ENCODE data around the gene AJUBA. TPM values are rescaled to one million over a fixed set of nuclear protein-coding genes. Genes with fewer than 3 reads are reported as not detected.

The AJUBA gene
- total RNA-seq, 4 donors from 2014 or later, result 18.4 to 40.5 (median 34.8) TPM

DNA sequence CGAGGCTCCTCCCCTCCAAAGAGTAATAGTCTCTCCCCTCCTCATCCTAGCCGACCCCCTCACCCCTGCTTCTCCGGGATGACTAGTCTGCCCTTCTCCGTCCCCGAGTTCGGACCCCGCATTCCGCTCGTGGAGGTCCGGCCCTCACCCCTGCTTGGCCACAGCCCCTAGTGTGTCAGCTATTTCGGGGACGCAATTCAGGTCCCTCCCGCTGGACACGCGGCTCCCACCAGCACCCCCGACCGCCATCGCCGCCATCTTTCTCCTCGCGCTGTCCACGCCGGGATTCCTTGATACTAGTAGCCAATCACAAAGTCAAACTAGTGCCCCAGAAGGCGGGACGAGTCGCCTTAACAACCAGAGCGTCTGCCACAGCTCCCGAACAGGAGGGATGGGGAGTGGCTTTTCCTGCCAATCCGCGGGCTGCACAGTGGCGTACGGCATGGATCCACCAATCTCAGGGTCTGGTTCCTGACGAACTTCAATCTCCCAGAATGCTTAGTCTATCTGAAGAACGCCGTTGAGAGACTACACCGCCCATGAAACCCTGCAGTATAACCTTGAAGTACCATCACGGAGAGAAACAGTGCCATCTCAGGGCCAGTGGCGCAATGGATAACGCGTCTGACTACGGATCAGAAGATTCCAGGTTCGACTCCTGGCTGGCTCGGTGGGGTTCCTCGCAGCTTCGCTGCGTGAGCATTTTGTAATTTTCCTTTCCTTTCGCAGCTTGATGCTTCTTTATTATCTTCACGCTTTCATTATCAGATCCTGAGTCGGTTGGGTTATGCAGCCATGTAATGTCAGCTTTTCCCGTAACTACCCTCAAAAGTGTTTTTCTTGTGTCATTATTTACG is 53.0 kb downstream of the AJUBA start, which contains the start of gene PRMT5:
Gene PRMT5, minus strand, starts transcription at position 273 of the 857 bp plus-strand sequence. Its CDS starts 15 bp downstream, at position 258.
- H3K27ac ChIP-seq, result peak within 1 kb of the TSS; percentile 63 to 87 (median 79)
- WGBS, 2 donors, result 0% methylated on average over 50 of the region's 51 CpGs

DNA sequence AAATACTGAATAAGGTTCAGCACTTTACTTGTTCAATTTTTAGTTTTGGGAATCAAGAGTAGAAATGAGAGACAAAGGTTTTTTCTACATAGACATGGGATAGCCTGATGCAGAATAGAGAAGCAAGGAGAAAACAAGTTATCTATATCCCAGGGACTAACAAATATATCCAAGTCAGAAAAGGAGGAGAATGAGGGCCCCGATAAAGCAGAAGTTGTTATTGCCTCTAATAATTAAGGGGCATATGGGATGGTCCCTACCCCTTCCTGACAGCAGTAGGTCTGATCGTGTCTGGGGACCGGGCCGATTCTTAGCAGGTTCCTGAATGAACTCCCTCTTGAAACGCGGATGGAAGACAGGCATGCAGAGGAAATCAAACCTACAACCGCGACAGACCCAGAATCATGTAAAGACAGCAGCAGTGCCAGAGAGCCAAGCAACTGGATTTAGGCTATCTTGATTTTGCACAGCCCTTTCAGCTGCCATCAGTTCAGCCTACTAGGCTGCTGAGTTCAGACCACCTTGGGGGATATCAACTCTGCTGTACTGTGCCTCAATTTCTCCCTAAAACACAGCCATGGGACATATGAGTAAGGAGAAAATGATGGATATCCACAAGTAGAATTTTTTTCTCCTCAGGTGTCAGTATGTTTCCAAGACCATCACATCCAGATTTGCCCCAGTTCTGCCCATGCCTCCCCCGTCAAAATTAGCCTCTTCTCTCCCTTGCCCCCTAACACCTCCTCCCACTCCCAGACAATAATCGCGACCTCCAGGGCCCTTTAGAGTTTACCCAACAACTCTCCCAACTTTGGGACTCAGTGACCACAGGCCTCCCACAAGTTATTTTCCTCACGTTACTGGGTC is 53.9 kb downstream of the AJUBA start:
- 15% methylated on average over 12 of the region's 12 CpGs for WGBS, 2 donors
- peaks cover 6 to 10% of the 10 kb centered on the region in 2 donors for H3K4me1 ChIP-seq
- DNase-seq, result no peak
- intact Hi-C loops (cut with DNase I), result no loop called here
- peak overlapping the region; percentile 62 to 84 (median 70) for H3K27ac ChIP-seq
- no peaks in the 10 kb centered on the region for H3K27me3 ChIP-seq
- peaks cover 13 to 28% of the 10 kb centered on the region in 2 donors for H3K36me3 ChIP-seq
- peak overlapping the region; percentile 30 to 83 (median 77) for H3K4me3 ChIP-seq (replicated peaks in 1 of 3)
- TF ChIP-seq, protein P1, sequence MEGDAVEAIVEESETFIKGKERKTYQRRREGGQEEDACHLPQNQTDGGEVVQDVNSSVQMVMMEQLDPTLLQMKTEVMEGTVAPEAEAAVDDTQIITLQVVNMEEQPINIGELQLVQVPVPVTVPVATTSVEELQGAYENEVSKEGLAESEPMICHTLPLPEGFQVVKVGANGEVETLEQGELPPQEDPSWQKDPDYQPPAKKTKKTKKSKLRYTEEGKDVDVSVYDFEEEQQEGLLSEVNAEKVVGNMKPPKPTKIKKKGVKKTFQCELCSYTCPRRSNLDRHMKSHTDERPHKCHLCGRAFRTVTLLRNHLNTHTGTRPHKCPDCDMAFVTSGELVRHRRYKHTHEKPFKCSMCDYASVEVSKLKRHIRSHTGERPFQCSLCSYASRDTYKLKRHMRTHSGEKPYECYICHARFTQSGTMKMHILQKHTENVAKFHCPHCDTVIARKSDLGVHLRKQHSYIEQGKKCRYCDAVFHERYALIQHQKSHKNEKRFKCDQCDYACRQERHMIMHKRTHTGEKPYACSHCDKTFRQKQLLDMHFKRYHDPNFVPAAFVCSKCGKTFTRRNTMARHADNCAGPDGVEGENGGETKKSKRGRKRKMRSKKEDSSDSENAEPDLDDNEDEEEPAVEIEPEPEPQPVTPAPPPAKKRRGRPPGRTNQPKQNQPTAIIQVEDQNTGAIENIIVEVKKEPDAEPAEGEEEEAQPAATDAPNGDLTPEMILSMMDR (IDR thresholded peaks at IDR 0.05), result no peak
- TF ChIP-seq POLR2A (IDR thresholded peaks at IDR 0.05), result no peak
- no peaks in the 10 kb centered on the region for H3K9me3 ChIP-seq

More for the DNA sequence above, 53.0 kb downstream of the AJUBA start, which contains the start of gene PRMT5:
- intact Hi-C loops (cut with DNase I), result no loop called here
- DNase-seq, result peak; percentile 100
- Histone ChIP-seq H3K4me3 (replicated peaks in 1 of 3) (peak within 1 kb of the TSS; percentile 30 to 83 (median 77)), H3K4me1 (peaks cover 6 to 10% of the 10 kb centered on the region in 2 donors), H3K36me3 (peaks cover 5 to 19% of the 10 kb centered on the region in 2 donors), H3K27me3 (no peaks in the 10 kb centered on the region), H3K9me3 (no peaks in the 10 kb centered on the region)
- TF ChIP-seq POLR2A (IDR thresholded peaks at IDR 0.05), result peak; percentile 63 to 91
- TF ChIP-seq, protein P1 (IDR thresholded peaks at IDR 0.05), result peak in 1 of 6 experiments; percentile 3

DNA sequence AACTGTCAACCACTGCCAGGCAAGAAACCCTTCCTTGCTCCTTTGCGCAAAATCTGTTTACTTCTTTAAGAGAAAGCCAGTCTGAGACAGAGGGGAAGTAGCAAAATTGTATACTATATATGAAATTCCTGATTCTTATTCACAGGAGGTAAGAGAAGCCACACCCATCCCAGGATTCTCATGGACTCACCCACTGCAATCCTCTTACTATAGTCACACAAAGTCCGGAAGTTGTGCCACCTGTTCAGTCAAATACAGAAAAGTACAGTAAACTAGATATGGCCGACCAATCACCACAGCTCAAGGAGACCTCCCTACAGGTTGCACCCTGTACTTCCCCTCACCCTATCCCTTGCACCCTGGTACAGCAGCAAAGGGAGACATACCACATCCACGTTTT is 56.0 kb downstream of the AJUBA start:
- 91 to 93% methylated on average over 4 of the region's 4 CpGs for WGBS, 2 donors
- Histone ChIP-seq H3K27me3 (no peaks in the 10 kb centered on the region), H3K36me3 (peaks cover 29 to 45% of the 10 kb centered on the region in 2 donors), H3K4me1 (peaks cover 6 to 10% of the 10 kb centered on the region in 2 donors), H3K4me3 (replicated peaks in 1 of 3) (no peak overlapping the region), H3K27ac (no peak overlapping the region), H3K9me3 (no peaks in the 10 kb centered on the region)
- TF ChIP-seq, protein P1 (IDR thresholded peaks at IDR 0.05), result no peak
- no peak for TF ChIP-seq POLR2A (IDR thresholded peaks at IDR 0.05)
- intact Hi-C loops (cut with DNase I), result no loop called here
- no peak for DNase-seq

DNA sequence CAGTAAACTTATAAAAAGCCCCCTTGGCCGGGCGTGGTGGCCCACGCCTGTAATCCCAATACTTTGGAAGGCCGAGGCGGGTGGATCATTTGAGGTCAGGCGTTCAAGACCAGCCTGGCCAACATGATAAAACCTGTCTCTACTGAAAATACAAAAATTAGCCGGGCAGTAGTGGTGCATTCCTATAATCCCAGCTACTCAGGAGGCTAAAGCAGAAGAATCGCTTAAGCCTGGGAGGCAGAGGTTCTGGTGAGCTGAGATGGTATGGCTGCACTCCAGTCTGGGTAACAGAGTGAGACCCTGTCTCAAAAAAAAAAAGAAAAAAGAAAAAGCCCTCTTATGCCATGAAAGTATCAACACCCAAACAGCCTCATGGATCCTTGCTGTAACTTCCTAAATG is 56.8 kb downstream of the AJUBA start:
- no peaks in the 10 kb centered on the region for H3K27me3 ChIP-seq
- H3K36me3 ChIP-seq, result peaks cover 36 to 53% of the 10 kb centered on the region in 2 donors
- no peak for DNase-seq
- intact Hi-C loops (cut with DNase I), result no loop called here
- H3K27ac ChIP-seq, result no peak overlapping the region
- H3K4me3 ChIP-seq (replicated peaks in 1 of 3), result no peak overlapping the region
- 96 to 99% methylated on average over 8 of the region's 8 CpGs for whole genome bisulfite sequencing, 2 donors
- TF ChIP-seq, protein P1 (IDR thresholded peaks at IDR 0.05), result no peak
- no peak for TF ChIP-seq POLR2A (IDR thresholded peaks at IDR 0.05)
- peaks cover 6 to 10% of the 10 kb centered on the region in 2 donors for H3K4me1 ChIP-seq
- no peaks in the 10 kb centered on the region for H3K9me3 ChIP-seq
